Right renal cortex interstitium (tissue), 3 donors: Measurements from ENCODE around the gene CFAP57. TPM values are rescaled to one million over a fixed set of nuclear protein-coding genes. Genes with fewer than 3 reads are reported as not detected.
"Not testable (repeated sequence)": the region's sequence is repeated elsewhere in the genome, so short reads cannot be mapped to it uniquely, and the experiment has no call there.

Experiments used
- DNase-seq, 3 donors: peaks; one replicate each; pipeline ENCODE4 v3.0.0-alpha.2; 2013; ENCODE audit warnings: low read depth in 3 of 3, low spot score in 2 of 3
- polyA plus RNA-seq, 3 donors: library from polyadenylated mRNA; unstranded; fragments of 120-200 nt; gene quantifications; one replicate each; pipeline ENCODE4 v1.2.1, GENCODE V29; 2013; ENCODE audit not compliant: insufficient read length in 3 of 3

CFAP57 gene
- 1 to 10 TPM; 2.7 to 3.6 (median 3.1) TPM for polyA plus RNA-seq

DNA sequence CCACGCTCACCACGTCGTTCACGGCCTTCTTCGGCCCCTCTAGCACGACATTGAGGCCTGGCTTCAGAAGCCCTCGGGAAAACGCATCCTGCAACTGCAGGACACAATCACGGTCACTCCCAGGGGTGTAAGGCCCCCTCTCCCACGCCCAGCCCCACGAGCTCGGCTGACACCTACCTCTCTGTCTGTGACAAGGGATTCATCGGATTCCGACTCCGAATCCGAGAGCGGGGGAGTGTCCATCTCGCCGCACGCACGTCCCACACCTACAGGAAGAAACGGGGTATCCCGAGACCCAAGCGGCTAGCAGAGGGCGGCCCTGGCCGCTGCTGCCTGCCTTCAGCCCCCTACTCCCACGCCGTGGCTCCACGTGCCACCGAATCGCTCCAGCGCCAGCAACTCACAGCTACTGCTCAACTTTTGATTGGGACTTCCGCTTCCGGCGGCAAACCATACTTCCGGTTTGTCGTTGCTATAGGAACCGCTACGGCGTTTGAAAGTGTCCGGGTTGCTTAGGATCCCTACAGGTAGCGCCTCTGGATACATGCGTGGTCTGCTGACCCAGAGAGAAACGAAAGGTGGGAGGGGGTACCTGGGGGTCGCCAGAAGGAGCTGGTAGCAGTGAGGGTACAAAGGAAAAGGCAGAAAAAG, at the start of gene CFAP57, which contains the start of gene EBNA1BP2:
Gene CFAP57 (plus strand): TSS at position 455 of the 651 bp plus-strand sequence. CDS start 424 bp downstream, outside the sequence.
Gene EBNA1BP2 (minus strand): TSS at position 415 of the 651 bp plus-strand sequence. CDS start 172 bp downstream, at position 243.
- DNase-seq = peak; percentile 93 to 97 (median 93)

DNA sequence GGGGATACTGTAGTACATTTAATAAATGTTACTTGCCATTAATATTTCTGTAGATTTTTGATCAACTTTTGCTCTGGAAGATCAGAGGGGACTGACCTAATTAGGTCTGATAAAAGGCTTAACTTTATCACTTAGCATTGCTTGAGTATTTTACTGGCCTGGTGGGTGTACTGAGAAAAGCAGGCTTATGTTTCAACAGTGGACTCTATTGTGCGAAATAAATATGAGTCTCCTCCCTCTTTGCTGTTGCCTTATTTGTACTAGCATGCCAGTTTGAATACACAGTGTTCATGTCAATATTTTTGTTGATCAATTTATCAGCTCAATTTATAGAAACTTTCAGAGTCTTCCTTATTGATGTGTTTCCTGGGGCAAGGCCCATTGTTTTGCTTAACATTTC, 49.1 kb upstream of the CFAP57 start:
- DNase-seq = no peak

DNA sequence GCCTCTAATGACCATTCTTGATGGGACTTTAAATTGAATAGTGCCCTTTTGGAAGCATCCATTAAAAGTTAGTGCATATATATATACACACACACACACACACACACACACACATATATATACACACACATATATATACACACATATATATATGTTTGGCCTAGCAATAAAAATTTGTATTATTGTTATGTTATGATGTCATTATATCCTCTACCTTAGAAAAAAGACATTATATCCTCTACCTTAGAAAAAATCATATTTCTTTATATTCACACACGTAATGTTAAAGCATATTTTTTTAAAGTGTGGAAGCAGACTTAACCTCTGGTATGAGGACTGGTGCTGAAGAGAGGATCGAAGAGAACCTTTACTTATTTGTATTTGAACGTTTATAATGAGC, 43.3 kb upstream of the CFAP57 start:
- DNase-seq = no peak

DNA sequence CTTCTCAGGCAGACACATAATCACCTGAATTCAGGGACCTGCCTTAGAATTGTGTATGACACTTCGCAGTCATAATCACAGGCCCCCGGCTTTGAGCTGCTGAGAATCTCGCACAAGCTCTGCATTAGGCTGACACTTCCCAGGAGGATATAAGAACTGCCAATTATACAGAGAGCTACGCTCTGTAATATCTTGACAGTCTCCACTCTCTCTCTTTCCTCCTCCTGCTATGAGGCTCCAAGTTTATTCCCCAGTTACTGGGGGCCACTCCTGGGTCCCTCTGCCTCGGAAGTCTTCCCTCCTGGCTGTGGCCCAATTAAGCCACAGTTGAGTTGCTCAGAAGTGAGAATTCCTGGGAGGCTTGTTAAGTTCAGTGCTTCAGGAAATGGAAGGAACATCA, 42.7 kb upstream of the CFAP57 start:
- DNase-seq = no peak

DNA sequence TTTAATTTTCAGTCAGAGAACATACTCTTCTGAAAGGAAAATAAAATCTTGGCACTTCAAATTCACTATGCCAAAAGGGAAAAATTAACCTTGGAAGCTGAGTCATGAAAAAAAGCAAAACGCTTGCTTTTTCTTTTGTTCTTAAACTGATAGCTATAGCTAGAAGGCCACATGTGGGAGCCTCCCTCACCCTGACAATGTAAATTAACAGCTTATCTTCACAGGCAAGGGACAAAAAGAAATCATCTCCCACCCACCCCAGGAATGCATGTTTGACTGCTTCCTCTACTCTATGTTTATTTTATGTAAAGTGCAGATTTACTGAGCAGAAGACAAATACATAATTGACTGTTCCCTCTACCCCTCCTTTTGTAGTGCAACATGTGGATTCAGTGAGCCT, 38.1 kb upstream of the CFAP57 start:
- no peak for DNase-seq

DNA sequence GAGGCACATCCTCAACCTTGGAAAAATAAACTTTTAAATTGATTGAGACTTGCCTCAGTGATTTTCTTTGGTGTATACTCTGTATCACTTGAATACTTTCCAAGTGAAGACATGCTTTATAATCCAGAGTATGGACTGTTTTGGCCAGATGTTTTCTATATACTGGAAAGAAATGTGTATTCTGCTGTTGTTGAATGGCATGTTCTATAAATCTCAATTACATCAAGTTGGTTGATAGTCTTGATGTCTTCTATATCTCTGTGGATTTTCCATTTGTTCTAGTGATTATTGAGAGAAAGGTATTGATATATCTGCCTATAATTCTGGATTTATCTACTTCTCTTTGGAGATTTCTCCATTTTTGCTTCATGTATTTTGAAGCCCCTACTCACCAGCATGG, 37.5 kb upstream of the CFAP57 start:
- DNase-seq = no peak

DNA sequence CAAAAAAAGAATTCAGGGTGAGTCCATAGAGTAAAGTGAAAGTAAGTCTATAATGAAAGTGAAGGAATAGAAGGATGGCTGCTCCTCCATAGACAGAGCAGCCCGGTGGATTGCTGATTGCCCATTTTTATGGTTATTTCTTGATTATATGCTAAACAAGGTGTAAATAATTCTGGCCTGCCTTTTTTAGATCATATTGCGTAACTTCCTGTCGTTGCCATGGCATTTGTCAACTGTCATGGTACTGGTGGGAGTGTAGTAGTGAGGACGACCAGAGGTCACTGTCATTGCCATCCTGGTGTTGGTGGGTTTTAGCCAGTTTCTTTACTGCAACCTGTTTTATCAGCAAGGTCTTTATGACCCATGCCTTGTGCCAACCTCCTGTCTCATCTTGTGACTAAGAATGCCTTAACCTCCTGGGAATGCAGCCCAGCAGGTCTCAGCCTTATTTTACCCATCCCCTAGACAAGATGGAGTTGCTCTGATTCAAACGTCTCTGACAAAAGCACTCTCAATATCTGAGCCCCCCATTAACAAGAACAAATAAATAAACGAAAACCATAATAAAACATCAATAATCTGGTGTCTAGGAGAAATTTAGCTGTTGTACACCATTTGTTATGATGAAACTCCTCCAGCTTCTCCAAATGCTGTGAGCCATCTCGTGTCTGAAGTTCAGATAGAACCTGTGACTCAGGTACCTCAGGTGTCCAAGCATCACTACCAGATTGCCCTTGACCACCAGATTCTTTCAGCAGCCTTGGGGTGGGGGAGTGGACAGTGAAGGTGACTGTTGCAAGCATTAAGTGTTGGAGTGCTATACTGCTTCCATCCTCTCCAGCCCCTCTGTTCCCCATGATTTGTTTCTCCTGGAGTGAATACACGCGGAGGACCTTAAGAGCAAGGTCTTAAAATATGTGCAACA, 36.0 kb upstream of the CFAP57 start:
- DNase-seq = no peak

DNA sequence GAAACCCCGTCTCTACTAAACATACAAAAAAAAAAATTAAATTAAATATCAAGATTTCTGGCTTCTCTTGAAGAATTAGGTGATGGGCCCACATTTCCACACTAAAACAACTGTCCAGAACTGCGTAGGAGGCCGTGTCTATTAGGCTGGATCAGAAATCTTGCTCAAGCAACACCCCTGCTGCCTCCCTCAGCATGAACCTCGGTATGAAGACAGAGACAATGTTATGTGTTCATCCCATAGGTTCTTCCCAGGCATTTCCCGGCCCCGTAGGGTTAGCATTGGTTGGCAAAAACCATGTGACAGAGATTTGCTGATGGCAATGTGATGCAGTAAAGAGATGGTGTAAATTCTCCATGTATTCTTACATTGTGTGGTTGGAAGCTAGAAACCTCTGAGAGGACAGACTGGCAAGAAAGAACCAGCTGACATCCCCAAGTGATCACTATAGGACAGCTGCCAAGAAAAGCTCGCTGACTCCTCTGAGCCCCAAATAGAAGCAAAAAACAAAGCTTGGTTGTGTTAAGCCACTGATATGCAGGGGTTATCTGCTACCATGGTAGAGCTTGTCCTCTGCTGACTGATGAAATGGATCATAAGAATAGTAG, 34.6 kb upstream of the CFAP57 start:
- DNase-seq = no peak

DNA sequence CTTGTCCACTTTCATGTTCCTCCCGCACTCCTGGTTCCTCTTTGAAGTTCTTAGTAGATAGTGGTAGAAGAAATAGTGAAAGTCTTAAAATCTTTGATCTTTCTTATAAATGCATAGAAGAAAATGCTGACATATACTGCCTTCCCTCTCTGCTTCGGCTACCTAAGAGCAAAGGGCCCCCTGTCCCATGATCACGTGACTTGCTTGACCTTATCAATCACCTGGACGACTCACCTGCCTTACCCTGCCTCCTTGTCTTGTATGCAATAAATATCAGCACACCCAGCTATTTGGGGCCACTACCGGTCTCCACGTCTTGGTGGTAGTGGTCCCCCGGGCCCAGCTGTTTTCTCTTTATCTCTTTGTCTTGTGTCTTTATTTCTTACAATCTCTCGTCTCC, 32.8 kb upstream of the CFAP57 start:
- not testable (repeated sequence) for DNase-seq

DNA sequence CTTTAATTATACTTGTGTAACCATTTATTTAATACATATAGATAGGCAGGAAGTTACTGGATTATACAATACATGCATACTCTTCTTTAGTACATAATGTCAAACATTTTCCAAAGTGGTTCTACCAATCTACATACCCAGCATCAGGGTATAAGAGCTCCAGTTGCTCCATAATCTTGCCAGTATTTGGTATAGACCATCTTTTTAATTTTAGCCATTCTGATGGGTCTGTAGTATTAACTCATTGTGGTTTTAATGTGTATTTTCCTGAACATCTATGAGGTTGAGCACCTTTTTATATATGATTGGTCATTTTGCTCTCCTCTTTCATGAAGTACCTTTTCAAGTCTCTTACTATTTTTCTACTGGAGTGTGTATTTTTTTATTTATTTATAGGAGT, 32.1 kb upstream of the CFAP57 start:
- DNase-seq = no peak

DNA sequence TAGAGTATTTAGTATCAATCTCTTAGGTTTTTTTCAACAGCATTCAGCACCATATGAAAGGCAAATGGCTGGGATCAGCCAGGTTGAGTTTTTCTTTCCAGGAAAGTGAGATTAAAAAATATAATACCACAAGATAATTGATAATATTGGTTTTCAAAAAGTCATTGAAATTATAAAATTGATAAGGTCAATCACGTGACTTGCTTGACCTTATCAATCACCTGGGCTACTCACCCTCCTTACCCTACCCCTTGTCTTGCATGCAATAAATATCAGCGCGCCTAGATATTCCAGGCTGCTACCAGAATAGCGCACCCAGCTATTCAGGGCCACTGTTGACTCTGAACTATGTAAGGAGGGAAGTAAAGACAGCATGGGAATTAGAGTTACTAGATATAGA, 31.5 kb upstream of the CFAP57 start:
- no peak for DNase-seq

DNA sequence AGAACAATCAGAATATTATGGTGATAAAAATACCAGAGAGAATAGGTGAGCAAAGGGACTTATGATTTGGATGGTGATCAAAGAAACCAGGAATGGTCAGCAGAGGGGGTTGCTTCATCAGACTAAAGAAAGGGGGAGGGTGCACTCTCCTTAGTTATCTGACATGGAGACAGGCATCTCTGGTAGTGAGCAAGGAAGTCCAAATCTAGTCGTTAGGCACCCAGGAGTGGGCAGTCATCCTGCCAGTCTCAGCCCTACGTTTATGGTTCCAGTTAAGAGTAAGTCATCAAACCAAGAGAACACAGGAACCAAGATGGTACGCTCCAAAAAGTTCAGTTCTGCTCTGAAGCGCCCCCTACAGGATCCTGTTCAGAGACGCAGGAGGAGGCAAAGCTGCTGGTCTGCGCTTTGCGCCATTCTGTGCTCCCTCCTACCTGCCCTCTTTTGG, 28.7 kb upstream of the CFAP57 start:
- no peak for DNase-seq

DNA sequence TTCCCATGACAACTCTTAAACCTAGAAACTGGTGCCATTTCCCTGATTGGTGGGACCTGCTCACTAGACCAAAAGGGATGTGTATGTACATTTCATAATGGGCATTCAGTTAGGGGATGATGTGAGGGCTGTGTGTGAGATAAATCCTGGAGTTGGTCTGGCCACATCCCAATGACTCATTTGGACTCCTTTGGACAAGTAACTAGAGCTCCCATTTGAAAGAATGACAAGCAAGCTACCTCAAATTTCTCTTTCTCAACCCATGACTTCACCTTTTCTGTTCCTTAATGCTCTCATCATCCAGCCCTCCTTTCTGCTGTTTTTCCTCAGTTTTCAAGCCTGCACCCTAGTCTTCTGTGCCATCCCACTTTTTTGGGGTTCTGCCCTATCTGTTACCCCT, 27.9 kb upstream of the CFAP57 start:
- DNase-seq = no peak

DNA sequence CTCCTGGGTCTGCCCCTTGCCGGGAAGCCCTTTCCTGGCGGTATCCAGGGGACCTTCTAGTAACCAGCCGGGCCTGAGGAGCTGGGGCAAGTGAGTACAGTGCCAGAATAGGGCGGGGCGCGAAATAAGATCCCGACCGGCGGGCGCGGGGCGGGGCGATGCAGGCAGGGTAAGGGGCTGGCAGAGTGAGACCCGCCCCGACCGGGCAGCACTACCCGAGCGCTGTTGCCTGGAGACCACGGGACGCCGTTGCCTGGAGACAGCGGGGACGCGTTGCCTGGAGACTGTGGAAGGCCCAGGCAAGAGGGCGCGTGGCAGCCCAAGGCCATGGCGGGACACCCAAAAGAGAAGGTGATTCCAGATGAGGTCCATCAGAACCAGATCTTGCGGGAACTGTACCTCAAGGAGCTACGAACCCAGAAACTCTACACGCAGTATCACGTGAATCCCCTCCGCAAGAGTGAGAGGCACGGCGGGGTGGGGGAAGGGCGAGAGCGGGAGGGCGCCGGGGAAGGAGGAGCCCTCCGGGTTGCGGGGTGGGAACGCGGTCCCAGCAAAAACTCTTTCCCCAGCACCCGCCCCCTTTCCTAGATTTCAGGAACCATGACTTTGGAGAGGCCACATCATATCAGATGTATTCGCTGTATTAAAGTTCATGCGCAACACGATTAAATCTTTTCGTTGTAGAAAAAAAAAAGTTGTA, 24.4 kb upstream of the CFAP57 start:
- DNase-seq = peak; percentile 41 to 77 (median 59)

DNA sequence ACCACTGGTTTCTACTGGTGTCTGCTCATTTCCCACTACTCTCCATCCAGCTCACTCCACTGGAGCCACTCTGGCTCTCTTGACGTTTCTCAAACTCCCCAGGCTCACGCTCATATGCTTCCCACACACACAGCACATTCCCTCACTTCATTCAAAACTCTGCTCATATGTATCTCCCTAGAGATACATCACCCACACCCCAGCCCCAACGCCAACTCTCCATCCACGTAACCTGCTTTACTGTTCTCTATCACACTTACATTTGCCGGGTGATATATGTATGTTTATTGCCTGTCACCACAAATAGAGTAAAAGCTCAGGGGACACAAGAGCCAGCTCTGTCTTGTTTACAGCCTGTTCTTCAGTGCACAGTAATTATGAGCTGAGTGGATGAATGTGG, 22.2 kb upstream of the CFAP57 start:
- no peak for DNase-seq

DNA sequence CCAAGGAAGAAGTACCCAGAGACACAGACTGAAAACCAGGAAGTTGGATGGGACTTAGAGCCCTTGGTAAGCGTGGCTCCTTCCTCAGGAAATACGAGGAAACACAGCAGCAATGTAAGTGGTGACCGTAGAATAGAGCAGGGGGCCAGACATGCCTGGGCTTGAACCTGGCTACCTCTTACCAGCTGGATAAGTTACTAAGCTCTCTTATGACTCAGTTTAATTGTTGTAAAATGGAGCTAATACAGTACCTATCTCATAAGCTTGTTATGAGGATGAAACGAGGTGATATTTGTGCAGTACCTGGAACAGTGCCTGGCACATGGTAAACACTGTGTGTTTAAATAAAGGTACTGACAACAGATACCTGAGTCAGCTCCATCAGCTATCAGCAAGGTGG, 19.3 kb upstream of the CFAP57 start:
- no peak for DNase-seq

DNA sequence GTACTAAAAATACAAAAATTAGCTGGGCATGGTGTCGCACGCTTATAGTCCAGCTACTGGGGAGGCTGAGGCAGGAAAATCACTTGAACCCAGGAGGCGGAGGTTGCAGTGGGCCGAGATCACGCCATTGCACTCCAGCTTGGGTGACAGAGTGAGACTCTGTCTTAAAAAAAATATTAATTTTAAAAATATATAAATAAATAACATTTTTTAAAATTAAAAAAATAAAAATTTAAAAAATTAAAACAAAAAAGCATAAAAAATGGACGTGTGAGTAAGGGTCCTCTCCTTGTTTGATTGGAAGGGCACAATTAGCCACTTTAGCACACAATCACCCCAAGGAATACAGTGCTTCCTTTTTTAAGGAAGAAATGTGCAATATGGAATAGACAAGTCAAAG, 18.7 kb upstream of the CFAP57 start:
- no peak for DNase-seq

DNA sequence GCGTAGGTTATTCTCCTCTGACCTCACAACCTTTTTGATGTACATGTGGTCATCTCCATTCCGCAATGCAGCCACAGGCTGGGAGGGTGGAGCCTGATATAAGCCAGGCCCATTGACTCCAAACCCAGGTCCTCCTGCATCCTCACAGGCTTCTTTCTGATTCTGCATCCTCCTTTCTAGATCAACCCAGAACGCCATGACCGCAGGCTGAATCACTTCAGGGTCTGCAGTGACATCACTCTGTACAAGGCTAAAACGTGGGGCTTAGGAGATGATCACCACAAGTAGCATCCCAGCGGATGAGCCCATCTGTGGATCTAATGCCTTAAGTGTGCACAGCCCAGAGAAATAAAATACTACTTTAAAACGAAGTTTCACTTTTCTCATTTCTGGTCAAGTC, 16.1 kb upstream of the CFAP57 start:
- no peak for DNase-seq

DNA sequence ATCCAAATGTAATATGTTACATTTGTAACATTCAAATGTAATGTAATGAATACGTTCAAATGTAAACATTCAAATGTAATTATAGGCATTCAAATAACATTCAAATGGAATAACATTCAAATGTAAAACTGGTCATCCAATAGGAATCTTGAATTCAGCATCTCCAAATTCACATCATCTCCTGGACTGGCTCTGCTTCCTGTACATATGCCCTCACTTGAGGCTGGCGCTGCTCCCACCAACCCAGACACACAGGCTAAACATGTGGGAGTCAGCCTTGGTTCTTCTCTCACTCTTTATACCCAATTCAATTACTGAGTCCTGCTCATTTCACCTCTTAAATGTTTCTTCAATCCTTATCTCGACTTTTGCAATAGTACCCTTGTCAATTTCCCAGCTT, 7.0 kb upstream of the CFAP57 start:
- no peak for DNase-seq

DNA sequence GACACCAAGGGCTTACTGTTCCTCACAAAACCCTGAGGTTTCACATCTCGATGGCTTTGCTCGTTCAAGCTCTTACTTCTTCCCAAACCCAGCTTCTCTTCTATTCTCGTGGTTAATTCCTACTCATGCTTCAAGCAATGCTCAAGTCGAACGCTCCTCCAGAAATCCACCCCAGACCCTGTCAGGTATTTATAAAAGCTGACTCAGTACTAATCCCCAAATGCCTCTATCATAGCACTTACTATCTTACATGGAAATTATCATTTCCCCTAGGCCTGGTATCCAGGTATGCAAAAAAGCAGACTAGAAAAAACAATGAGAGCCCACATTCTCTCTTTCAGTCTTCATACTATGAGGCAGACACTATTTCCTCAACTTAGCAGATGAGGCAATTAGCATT, 6.4 kb upstream of the CFAP57 start:
- DNase-seq = no peak
